ENCODE results near the gene AOC3.

- peak; percentile 88 to 99 (median 92) for TF ChIP-seq CTCF (optimal IDR thresholded peaks at IDR 0.05 in 1 of 3, IDR thresholded peaks at IDR 0.05 in 1 of 3, conservative IDR thresholded peaks at IDR 0.05 in 1 of 3; ENCODE audit: extremely low read depth in 1 of 3, insufficient read depth in 2 of 3, low read length in 3 of 3)
- no peak for TF ChIP-seq EZH2 (IDR thresholded peaks at IDR 0.05; ENCODE audit: low read length)
Measured at GRCh38 chr17:42843358-42843934, 7.6 kb upstream of the AOC3 start.

Measured in keratinocyte (primary cell).